GM21515 (cell line): ENCODE measurements around the gene NSMCE3.

Experiments
- ATAC-seq: cut with Tn5 transposase; IDR thresholded peaks from one replicate; pipeline ENCODE4 v1.9.1; 2021; ENCODE audit not compliant: unreplicated experiment

Gene NSMCE3

GRCh38 chr15:29222129-29222853, 47.3 kb downstream of the NSMCE3 start:
- no peak for ATAC-seq

- no peak for ATAC-seq
These were observed 48.8 kb downstream of the NSMCE3 start for GRCh38 chr15:29220852-29221251.

- no peak for ATAC-seq
These were observed 52.7 kb downstream of the NSMCE3 start for GRCh38 chr15:29216955-29217354.
